Activated gamma-delta T cell treated with anti-CD3 and anti-CD28 coated beads, Interleukin-2, amount 50 U/mL, for 16 hours (primary cell): ENCODE data around the gene CCZ1.
"Not testable (repeated sequence)": the region's sequence is repeated elsewhere in the genome, so short reads cannot be mapped to it uniquely, and the experiment has no call there.

ENCODE experiments used
- DNase-seq: peaks from one replicate; pipeline ENCODE4 v3.0.0-alpha.2; 2020; ENCODE audit warnings: low read depth

Gene CCZ1

DNA sequence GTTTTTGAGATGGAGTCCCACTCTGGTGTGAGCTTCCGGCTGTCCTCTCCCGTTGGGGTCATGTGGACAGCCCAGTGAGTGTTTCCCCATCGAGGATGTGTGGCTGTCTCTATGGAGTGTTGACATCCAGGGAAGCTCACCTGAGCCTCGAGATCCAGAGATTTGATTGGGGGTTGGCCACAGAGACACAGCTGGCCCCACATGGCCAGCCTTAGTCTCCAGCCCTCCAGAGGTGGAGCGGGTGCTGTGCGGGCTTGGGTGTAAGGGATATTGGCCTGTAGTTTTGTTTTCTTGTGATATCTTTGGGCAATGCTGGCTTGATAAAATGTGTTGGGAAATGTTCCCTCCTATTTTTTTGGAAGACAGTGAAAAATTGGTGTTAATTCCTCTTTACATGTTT lies 18.0 kb downstream of the CCZ1 start:
- DNase-seq = not testable (repeated sequence)

DNA sequence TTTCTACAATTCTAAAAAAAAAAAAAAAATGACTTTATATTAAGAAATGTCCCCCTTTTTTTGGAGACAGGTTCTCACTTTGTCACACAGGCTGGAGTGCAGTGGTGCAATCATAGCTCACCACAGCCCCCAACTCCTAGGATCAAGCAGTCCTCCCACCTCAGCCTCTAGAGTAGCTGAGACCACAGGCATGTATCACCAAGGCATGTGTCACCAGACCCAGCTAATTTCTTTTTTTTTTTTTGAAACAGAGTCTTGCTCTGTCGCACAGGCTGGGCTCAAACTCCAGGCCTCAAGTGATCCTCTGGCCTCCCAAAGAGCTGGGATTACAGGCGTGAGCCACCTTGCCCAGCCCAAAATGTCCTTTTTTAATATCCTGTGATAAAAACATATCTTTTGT lies 25.6 kb downstream of the CCZ1 start:
- not testable (repeated sequence) for DNase-seq

- not testable (repeated sequence) for DNase-seq
Observed at GRCh38 chr7:5924630-5925029, 26.1 kb downstream of the CCZ1 start.

- DNase-seq = not testable (repeated sequence)
Observed at GRCh38 chr7:5926263-5926870, 27.8 kb downstream of the CCZ1 start.

DNA sequence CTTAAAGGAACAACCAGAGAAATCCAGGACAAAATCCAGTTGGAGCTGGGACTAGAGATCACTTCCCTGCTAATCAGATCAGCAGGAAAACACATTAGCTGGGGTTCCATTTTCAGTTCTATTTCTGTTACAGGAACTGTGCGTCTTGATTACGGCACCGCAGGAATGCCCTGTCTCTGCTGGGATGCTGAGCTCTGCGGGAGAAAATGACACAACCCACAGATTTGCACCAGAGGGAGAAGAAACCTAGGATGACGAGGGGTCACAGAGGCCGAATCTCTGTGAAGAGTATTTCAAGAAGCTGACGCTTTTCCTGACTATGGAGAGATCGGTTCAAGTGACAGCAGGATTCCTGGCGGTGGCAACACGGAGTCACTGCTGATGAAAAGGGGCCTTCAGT lies 31.8 kb downstream of the CCZ1 start:
- DNase-seq = not testable (repeated sequence)

GRCh38 chr7:5931250-5931649 lies 32.7 kb downstream of the CCZ1 start:
- not testable (repeated sequence) for DNase-seq

GRCh38 chr7:5931905-5932644 lies 33.5 kb downstream of the CCZ1 start:
- DNase-seq = not testable (repeated sequence)

DNA sequence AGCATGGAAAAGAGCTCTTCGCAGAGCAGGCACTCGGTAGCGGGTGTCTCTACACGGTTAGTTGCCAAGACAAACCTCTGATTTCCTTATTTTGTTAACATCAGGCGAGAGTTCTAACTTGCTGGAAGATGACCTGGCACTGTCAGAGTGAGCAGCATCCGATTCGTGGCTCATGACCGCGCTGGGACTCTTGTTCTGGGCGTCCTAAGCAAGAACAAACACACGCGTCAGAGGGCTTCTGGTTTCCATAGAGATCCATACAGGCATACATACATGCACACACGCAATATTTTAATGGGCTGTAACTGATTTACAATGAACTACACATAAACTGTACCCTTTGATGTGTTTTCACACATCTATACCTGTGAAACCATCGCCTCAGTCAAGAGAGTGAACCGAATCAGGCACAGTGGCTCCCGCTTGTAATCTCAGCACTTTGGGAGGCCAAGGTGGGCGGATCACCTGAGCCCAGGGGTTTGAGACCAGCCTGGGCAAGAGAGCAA lies 36.5 kb downstream of the CCZ1 start:
- DNase-seq = not testable (repeated sequence)

GRCh38 chr7:5963205-5963604 lies 64.7 kb downstream of the CCZ1 start:
- DNase-seq = not testable (repeated sequence)

DNA sequence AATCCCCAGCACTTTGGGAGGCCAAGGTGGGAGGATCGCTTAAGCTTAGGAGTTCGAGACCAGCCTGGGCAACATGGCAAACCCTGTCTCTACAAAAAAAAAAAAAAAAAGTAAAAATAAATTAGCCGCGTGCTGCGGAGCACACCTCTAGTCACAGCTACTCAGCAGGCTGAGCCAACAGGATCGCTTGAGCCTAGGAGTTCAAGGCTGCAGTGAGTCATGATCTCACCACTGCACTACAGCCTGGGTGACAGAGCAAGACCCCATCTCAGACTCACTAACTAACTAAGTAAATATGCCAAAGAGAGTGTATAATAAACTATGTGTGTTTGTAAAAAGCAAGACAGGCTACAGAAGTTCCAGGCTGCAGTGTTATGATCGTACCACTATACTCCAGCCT lies 65.3 kb downstream of the CCZ1 start:
- not testable (repeated sequence) for DNase-seq

DNA sequence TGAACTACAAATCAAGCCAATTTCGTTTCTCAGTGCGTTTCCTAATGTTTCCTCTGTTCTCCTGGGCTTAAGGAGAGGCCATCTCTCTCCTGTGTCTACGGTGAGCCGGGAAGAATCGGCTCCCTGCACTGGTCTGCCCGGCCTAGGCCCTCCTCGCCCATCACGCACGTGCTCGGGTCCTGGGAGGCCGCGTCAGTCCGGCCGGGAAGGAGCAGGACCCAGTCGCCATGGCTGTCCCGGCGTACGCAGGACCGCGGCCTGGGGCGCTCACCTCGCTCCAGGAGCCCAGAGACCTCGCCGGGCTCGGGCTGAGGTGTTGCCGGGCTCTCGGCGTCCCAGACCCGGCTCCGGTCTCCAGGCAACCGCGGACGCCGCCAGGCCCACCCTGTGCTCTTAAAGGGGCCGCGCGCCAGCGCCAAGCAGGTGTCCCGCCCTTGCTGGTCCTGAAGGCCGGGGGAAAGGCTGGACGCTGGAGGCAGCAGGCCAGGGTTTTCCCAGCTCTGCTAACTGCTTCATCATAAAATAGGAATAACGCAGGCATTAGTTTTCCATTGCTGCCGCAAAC lies 71.9 kb downstream of the CCZ1 start, which contains the start of gene RSPH10B:
TSS of gene RSPH10B (minus strand) at position 343 of the 565 bp plus-strand sequence. CDS start 3,573 bp downstream, outside the sequence.
- DNase-seq = not testable (repeated sequence)

DNA sequence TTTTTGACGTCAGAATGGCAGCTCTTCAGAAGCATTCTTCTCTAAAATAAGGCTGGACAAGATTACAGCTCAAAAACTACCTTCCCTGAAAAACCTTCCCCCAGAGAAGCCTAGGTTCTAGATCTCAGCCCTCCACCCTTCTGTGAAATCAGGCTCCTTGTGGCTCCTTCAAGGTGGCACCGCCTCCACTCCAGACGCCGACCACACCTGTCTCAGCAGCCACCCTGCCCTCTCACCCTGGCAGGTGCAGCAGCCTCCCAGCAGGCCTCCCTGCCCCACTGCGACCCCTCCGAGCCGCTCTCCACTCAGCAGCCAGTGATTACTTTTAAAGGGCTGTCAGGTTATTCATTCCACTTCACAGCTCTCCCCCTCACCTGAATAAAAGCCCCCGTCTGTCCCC lies 75.0 kb downstream of the CCZ1 start:
- DNase-seq = not testable (repeated sequence)
